ENCODE measurements around the gene MASP1.

MASP1 gene, protein sequence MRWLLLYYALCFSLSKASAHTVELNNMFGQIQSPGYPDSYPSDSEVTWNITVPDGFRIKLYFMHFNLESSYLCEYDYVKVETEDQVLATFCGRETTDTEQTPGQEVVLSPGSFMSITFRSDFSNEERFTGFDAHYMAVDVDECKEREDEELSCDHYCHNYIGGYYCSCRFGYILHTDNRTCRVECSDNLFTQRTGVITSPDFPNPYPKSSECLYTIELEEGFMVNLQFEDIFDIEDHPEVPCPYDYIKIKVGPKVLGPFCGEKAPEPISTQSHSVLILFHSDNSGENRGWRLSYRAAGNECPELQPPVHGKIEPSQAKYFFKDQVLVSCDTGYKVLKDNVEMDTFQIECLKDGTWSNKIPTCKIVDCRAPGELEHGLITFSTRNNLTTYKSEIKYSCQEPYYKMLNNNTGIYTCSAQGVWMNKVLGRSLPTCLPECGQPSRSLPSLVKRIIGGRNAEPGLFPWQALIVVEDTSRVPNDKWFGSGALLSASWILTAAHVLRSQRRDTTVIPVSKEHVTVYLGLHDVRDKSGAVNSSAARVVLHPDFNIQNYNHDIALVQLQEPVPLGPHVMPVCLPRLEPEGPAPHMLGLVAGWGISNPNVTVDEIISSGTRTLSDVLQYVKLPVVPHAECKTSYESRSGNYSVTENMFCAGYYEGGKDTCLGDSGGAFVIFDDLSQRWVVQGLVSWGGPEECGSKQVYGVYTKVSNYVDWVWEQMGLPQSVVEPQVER

DNA sequence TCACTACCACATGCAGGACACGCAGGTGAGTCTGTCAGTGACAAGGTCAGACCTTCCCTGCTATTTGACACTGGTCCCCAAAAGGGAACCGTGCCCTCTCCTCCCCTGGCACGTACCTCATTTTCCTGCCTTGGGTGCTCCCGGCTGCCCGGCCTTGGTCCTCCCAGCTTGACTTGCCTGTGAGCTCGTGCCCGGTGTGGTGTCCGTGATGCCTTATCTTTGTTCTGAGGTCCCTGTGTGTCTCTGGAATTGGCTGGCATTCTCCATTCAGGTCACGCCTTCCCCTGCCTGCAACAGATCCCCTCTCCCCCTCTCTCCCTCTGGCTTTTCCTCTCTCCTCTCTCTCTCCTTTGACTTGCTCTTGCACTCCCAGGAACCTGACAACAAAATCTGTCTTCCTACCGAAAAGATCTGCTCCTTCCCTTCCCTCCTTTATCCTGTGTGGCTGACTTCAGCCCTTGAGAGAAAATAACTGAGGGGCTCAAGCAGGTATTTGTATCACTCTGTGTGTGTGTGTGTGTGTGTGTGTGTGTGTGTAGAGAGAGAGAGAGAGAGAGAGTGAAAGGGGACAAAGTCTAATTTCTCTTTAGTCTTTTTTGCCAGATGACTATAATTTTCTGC lies at the start of gene MASP1:
Gene MASP1 (minus strand): TSS at position 226 of the 621 bp plus-strand sequence. CDS start 105 bp downstream, at position 121.
- TF ChIP-seq, protein P1, sequence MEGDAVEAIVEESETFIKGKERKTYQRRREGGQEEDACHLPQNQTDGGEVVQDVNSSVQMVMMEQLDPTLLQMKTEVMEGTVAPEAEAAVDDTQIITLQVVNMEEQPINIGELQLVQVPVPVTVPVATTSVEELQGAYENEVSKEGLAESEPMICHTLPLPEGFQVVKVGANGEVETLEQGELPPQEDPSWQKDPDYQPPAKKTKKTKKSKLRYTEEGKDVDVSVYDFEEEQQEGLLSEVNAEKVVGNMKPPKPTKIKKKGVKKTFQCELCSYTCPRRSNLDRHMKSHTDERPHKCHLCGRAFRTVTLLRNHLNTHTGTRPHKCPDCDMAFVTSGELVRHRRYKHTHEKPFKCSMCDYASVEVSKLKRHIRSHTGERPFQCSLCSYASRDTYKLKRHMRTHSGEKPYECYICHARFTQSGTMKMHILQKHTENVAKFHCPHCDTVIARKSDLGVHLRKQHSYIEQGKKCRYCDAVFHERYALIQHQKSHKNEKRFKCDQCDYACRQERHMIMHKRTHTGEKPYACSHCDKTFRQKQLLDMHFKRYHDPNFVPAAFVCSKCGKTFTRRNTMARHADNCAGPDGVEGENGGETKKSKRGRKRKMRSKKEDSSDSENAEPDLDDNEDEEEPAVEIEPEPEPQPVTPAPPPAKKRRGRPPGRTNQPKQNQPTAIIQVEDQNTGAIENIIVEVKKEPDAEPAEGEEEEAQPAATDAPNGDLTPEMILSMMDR (IDR thresholded peaks at IDR 0.05; ENCODE audit: extremely low read depth, insufficient read depth, missing control alignments) = no peak
- in situ Hi-C loops (cut with MboI; ENCODE audit: low pct_unique_long_range_greater_than_20kb, low sequenced_read_pairs, unreplicated experiment) = no loop called here
- no peak for DNase-seq (ENCODE audit: low spot score)

DNA sequence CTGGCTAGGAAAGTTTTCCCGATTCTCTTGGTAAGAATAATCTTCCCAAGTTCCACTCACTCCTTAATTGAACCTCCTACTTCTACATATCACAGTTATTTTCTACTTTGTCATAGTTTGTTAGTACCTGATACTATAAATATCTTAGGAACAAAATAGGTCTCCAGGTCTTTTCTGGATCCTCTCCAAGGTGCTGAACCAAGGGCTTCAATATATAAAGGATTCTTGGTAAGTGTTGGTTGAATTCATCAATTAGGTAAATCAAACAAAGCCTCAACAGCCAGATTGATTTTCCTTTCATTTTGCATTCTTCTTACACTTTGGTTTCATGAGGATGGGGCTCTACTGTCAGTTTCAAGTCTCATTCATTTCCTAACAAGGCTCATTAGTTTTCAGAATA lies 49.0 kb upstream of the MASP1 start:
- in situ Hi-C loops (cut with MboI; ENCODE audit: low pct_unique_long_range_greater_than_20kb, low sequenced_read_pairs, unreplicated experiment) = no loop called here
- no peak for DNase-seq (ENCODE audit: low spot score)
- TF ChIP-seq, protein P1 (IDR thresholded peaks at IDR 0.05; ENCODE audit: extremely low read depth, insufficient read depth, missing control alignments) = no peak

DNA sequence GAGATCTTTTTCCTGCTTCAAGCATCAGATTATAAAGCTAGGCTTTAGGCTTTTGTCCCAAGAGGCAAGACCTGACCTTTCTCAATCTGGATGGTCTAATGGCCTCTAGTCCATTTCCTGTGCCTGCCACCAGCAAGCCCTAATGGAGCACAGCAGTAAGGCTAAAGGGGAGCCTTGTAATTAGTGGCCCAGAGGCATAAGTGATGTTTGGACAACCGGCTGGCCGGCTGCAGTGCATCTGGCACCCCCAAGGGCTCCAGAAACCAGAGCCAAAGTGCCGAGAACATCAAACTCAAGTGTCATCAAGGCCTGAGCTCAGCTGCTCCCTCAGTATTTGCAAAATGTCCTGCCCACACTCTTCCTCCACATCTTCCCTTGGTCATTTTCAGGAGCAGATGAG lies 44.8 kb upstream of the MASP1 start:
- in situ Hi-C loops (cut with MboI; ENCODE audit: low pct_unique_long_range_greater_than_20kb, low sequenced_read_pairs, unreplicated experiment) = no loop called here
- TF ChIP-seq, protein P1 (IDR thresholded peaks at IDR 0.05; ENCODE audit: extremely low read depth, insufficient read depth, missing control alignments) = no peak
- DNase-seq (ENCODE audit: low spot score) = no peak

DNA sequence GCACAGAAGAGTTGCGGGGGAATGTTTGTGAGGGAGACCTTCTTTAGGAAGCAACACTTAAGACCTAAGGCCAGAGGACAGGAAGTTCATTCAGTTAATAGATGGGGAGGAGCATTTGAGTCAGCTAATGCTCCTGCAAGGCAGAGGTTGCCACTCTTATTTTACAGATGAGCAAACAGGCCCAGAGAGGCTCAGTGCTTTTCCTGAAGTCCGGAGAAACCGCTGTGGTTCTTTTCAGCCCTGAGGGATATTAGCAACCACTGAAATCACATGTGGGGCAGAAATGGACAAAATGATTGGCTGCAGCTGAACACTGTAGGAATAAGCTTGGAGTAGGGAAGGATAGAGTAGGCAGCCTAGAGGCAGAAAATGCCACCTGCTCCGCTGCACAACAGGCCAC lies 43.4 kb upstream of the MASP1 start:
- TF ChIP-seq, protein P1 (IDR thresholded peaks at IDR 0.05; ENCODE audit: extremely low read depth, insufficient read depth, missing control alignments) = no peak
- no peak for DNase-seq (ENCODE audit: low spot score)
- in situ Hi-C loops (cut with MboI; ENCODE audit: low pct_unique_long_range_greater_than_20kb, low sequenced_read_pairs, unreplicated experiment) = no loop called here

DNA sequence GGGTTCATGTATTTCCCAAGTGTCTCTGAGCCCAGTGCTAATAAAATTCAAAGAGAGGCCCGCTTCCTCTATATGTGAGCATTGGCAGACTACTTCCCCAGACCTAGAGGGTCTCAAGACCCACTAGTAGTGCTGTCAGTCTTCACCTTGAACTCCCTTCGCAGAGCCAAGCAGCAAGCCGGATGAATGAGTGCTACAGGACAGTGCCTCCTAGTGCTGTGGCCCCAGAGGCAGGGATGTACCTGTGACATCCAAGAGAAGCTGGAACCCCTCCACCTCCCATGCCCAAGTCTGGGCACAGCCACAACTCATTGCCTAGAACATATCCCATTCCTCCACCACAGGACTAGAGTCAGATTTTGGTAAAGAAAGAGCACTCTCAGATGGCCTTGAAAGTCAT lies 37.2 kb upstream of the MASP1 start:
- DNase-seq (ENCODE audit: low spot score) = no peak
- in situ Hi-C loops (cut with MboI; ENCODE audit: low pct_unique_long_range_greater_than_20kb, low sequenced_read_pairs, unreplicated experiment) = no loop called here
- TF ChIP-seq, protein P1 (IDR thresholded peaks at IDR 0.05; ENCODE audit: extremely low read depth, insufficient read depth, missing control alignments) = no peak

DNA sequence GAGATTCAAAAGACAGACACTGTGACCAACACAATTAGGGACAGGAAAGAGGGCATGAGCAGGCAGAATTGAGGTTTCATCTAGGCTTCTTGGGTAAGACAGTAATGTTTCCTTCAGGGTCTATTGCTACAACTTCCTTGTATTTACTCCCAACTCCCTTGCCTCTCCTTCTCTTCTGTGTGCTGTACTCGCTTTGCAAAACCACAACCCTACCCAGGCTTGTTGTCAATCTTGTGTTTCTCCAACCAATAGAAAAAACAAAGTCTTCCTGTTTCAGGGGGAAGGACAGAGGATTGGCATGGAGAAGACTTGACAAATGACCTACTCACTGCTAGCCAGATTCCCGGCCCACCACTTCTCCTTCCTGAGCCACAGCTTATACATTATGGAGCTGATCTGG lies 36.3 kb upstream of the MASP1 start:
- TF ChIP-seq, protein P1 (IDR thresholded peaks at IDR 0.05; ENCODE audit: extremely low read depth, insufficient read depth, missing control alignments) = no peak
- DNase-seq (ENCODE audit: low spot score) = no peak
- in situ Hi-C loops (cut with MboI; ENCODE audit: low pct_unique_long_range_greater_than_20kb, low sequenced_read_pairs, unreplicated experiment) = no loop called here
